ENCODE measurements around the gene PARD3. TPM values are rescaled to one million over a fixed set of nuclear protein-coding genes. Genes with fewer than 3 reads are reported as not detected.

Gene PARD3
- total RNA-seq, 2 donors from 2014 or later, result 41.7 to 48.8 TPM

DNA sequence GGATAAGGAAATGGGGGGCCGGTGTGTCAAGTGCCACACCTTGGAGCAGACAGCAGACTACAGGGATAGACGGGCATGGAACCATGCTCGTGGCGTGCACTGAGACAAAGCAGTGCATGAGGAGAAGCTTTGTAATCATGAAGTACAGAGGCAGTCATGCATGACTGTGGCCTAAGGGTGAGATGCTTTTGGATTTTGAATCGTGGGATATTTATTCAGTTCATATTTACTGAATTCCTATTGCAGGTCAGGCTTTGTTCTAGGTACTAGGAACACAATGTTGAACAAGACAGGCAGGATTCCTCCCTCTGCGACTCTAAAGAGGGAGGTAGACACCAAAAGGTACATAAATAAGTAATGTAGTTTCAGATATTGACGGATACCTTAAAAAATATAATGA lies 597.6 kb downstream of the PARD3 start:
- H3K4me3 ChIP-seq, result no peak overlapping the region
- no peak overlapping the region for H3K27ac ChIP-seq
- intact Hi-C loops (cut with DNase I), result no loop called here
- H3K36me3 ChIP-seq, result no peaks in the 10 kb centered on the region
- H3K9ac ChIP-seq (ENCODE audit: low read depth in 2 of 2, low read length in 2 of 2), result no peak overlapping the region
- H3K9me3 ChIP-seq, result no peaks in the 10 kb centered on the region
- DNase-seq, result no peak
- no peaks in the 10 kb centered on the region for H3K27me3 ChIP-seq
- TF ChIP-seq, protein P1, sequence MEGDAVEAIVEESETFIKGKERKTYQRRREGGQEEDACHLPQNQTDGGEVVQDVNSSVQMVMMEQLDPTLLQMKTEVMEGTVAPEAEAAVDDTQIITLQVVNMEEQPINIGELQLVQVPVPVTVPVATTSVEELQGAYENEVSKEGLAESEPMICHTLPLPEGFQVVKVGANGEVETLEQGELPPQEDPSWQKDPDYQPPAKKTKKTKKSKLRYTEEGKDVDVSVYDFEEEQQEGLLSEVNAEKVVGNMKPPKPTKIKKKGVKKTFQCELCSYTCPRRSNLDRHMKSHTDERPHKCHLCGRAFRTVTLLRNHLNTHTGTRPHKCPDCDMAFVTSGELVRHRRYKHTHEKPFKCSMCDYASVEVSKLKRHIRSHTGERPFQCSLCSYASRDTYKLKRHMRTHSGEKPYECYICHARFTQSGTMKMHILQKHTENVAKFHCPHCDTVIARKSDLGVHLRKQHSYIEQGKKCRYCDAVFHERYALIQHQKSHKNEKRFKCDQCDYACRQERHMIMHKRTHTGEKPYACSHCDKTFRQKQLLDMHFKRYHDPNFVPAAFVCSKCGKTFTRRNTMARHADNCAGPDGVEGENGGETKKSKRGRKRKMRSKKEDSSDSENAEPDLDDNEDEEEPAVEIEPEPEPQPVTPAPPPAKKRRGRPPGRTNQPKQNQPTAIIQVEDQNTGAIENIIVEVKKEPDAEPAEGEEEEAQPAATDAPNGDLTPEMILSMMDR (IDR thresholded peaks at IDR 0.05), result no peak
- H3K4me1 ChIP-seq, result no peaks in the 10 kb centered on the region

DNA sequence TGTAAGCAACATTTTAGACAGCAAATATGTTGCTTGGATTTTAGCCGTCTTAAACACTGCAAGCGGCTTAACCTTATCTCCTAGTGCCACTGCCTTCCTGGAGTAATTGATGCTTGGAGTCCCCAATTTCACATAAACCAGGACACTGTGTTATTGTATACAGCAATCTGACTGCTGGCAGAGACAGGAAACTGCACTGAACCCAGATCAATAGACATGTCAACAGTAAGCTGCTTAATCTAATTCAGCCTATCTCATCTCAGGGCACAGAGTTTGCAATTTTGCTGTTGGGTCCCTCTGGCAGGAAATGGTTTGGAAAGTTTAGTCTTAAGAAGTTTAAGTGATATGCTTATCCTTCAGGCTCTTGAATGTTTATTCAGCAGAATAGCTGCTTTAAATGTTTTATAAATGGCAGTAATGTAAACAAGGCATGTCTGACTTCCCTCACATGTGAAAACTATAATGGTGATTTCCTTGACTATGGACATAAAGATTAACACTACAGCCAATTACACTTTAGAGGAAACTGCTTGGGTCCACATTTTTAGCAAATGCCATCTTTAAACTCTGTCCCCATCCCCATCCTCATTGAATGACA lies 598.6 kb downstream of the PARD3 start:
- H3K27me3 ChIP-seq, result no peaks in the 10 kb centered on the region
- no peak overlapping the region for H3K4me3 ChIP-seq
- TF ChIP-seq, protein P1 (IDR thresholded peaks at IDR 0.05), result no peak
- H3K9ac ChIP-seq (ENCODE audit: low read depth in 2 of 2, low read length in 2 of 2), result no peak overlapping the region
- H3K9me3 ChIP-seq, result no peaks in the 10 kb centered on the region
- H3K4me1 ChIP-seq, result no peaks in the 10 kb centered on the region
- H3K36me3 ChIP-seq, result no peaks in the 10 kb centered on the region
- no peak for DNase-seq
- no peak overlapping the region for H3K27ac ChIP-seq
- intact Hi-C loops (cut with DNase I), result no loop called here

DNA sequence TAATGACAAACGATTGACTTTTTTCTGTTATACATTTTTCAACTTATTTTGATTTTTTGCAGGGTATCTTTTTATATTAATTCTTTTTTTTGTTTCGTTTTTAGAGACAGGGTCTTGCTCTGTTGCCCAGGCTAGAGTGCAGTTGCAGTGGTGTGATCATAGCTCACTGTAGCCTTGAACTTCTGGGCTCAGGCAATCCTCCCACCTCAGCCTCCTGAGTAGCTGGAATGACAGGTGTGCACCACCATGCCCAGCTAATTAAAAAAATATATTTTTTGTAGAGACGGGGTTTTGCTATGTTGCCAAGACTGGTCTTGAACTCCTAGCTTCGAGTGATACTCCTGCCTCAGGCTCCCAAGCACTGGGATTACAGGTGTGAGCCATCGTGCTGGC lies 601.3 kb downstream of the PARD3 start:
- no peak overlapping the region for H3K27ac ChIP-seq
- TF ChIP-seq, protein P1 (IDR thresholded peaks at IDR 0.05), result no peak
- intact Hi-C loops (cut with DNase I), result no loop called here

DNA sequence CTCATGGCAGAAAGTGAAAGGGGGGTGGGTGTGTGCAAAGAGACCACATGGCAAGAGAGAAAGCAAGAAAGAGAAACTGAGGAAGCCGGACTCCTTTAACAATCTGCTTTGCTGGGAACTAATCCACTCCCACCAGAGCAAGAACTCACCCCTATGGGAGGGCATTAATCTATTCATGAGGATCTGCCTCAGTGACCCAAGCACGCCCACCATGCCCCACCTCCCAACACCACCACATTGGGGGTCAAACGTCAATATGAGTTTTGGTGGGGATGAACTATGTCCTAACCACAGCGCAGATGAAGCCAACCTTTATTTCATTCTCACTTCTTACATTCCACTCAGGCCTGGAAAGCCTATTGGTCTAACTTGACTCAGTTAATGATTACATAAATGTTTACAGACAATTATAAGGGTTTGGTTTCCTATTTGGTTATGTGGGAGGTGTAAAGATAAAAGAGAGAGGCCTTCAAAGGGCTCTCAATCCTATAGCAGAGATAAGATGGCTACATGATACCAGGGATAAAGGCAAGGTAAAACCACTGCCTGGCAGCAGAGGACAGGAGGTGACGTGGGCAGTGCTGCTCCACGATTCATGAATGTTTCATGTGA lies 601.8 kb downstream of the PARD3 start:
- Histone ChIP-seq H3K4me1 (no peaks in the 10 kb centered on the region), H3K36me3 (no peaks in the 10 kb centered on the region), H3K9ac (ENCODE audit: low read depth in 2 of 2, low read length in 2 of 2) (no peak overlapping the region), H3K4me3 (no peak overlapping the region), H3K9me3 (no peaks in the 10 kb centered on the region), H3K27ac (no peak overlapping the region), H3K27me3 (no peaks in the 10 kb centered on the region)
- peak; percentile 35 for DNase-seq
- TF ChIP-seq, protein P1 (IDR thresholded peaks at IDR 0.05), result no peak
- intact Hi-C loops (cut with DNase I), result no loop called here

More for the DNA sequence above, 601.3 kb downstream of the PARD3 start:
- Histone ChIP-seq H3K27me3 (no peaks in the 10 kb centered on the region), H3K4me1 (no peaks in the 10 kb centered on the region), H3K9me3 (no peaks in the 10 kb centered on the region), H3K9ac (ENCODE audit: low read depth in 2 of 2, low read length in 2 of 2) (no peak overlapping the region), H3K36me3 (no peaks in the 10 kb centered on the region), H3K4me3 (no peak overlapping the region)
- no peak for DNase-seq

DNA sequence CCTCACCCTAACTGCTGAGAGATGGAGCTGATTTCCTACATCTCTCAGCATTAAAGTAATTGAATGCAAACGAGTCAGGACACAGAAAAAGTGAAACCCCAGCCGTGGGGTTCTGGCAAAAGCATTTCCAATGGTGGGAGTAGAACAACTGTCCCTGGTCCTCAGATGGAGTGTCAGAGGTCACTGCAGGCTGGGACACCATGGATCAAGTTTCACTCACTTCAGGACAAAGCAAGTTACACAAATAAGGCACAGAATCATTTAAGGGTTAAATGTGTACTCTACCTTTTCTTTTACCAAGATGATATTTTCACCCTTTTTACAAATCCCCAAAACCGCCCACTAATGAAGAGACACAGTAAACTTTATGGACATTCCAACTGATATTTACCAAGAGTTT lies 607.8 kb downstream of the PARD3 start:
- H3K4me1 ChIP-seq, result no peaks in the 10 kb centered on the region
- TF ChIP-seq, protein P1 (IDR thresholded peaks at IDR 0.05), result no peak
- no peak overlapping the region for H3K9ac ChIP-seq (ENCODE audit: low read depth in 2 of 2, low read length in 2 of 2)
- H3K27me3 ChIP-seq, result no peaks in the 10 kb centered on the region
- no peaks in the 10 kb centered on the region for H3K36me3 ChIP-seq
- no peaks in the 10 kb centered on the region for H3K9me3 ChIP-seq
- intact Hi-C loops (cut with DNase I), result no loop called here
- H3K27ac ChIP-seq, result no peak overlapping the region
- no peak overlapping the region for H3K4me3 ChIP-seq
- no peak for DNase-seq

Data from colonic mucosa (tissue), 4 donors.